K562 (cell line): ENCODE data around the gene ZNHIT2. TPM values are rescaled to one million over a fixed set of nuclear protein-coding genes. Genes with fewer than 3 reads are reported as not detected.

Source experiments
- ATAC-seq: fragments of 200-7000 bp; cut with Tn5 transposase; 3 replicates; pipeline ENCODE4 v1.9.1; 2020; ENCODE audit warnings: moderate library complexity
- BruUV-seq: library from RNA; stranded (reverse); fragments of 400-500 nt; replicated peaks from 2 replicates; lab custom pipeline; 2021; lab: Mats Ljungman, UMichigan
- CTCF ChIA-PET: fragments of 300-600 bp; formaldehyde crosslinking; extraction: SDS; loops from one replicate; lab custom pipeline; 2021; ENCODE audit warnings: low intra/inter-chr PET ratio; lab: Yijun Ruan, JAX
- POLR2A ChIA-PET: fragments of 300-600, 350-650 bp; sonication (Branson Sonifier 250); formaldehyde crosslinking; extraction: SDS; loops from one replicate; lab custom pipeline; 2021; ENCODE audit warnings: antibody characterized with exemption, inconsistent platforms; lab: Yijun Ruan, JAX
- DNase-seq, 4 experiments: peaks; one replicate each; pipeline versions ENCODE4 v3.0.0 to v3.0.0-alpha.2; 2011 to 2018; ENCODE audit warnings: low spot score in 3 of 4, mixed read lengths in 3 of 4; ENCODE audit errors: extremely low read depth in 1 of 4
- FAIRE-seq: peaks from 2 replicates; lab custom pipeline; 2011; peaks lifted over from hg19 to GRCh38; lab: Jason Lieb, UNC
- H2AFZ ChIP-seq: 2 replicates; pipeline ENCODE4 v1.6.0; 2011; ENCODE audit warnings: low read depth, low read length, control low read depth, inconsistent platforms
- H3K27ac ChIP-seq: fragments of 200-600 bp; 3 replicates; pipeline ENCODE4 v1.8.0; 2011; ENCODE audit warnings: low read depth, mild to moderate bottlenecking, control low read depth, inconsistent platforms, low read length, moderate library complexity, mixed read lengths; ENCODE audit errors: extremely low read depth
- H3K27me3 ChIP-seq, 2 experiments: fragments of 300-600 bp in 1 of 2; 2 replicates in 1 of 2; 3 replicates in 1 of 2; pipeline versions ENCODE4 v1.6.0 to v1.8.0; 2011; ENCODE audit warnings: inconsistent platforms in 2 of 2, low read length in 2 of 2, mild to moderate bottlenecking in 1 of 2, mixed read lengths in 1 of 2, moderate library complexity in 1 of 2; ENCODE audit not compliant: control insufficient read depth in 2 of 2, insufficient read depth in 2 of 2
- H3K36me3 ChIP-seq: fragments of 300-600 bp; 3 replicates; pipeline ENCODE4 v1.8.0; 2011; ENCODE audit warnings: mild to moderate bottlenecking, low read length, inconsistent platforms; ENCODE audit not compliant: control insufficient read depth, insufficient read depth
- H3K4me1 ChIP-seq, 2 experiments: fragments of 200-600 bp in 1 of 2; replicated peaks in 1 of 2; 2 replicates in 1 of 2; 3 replicates in 1 of 2; pipeline versions ENCODE4 v1.5.1 to v1.8.0; 2011; ENCODE audit warnings: inconsistent platforms in 2 of 2, low read length in 2 of 2, mild to moderate bottlenecking in 1 of 2, mixed read lengths in 1 of 2, moderate library complexity in 1 of 2; ENCODE audit not compliant: control insufficient read depth in 2 of 2, insufficient read depth in 2 of 2
- H3K4me2 ChIP-seq: 2 replicates; pipeline ENCODE4 v1.6.1; 2011; ENCODE audit warnings: low read length, control low read depth, inconsistent platforms, mixed read lengths; ENCODE audit not compliant: insufficient read depth
- H3K4me3 ChIP-seq: fragments of 200-600 bp; sonication (generic), shearing (Covaris generic); 2 replicates; pipeline ENCODE4 v1.5.1; 2016; ENCODE audit warnings: control low read depth, inconsistent platforms
- H3K79me2 ChIP-seq: fragments of 200-600 bp; 3 replicates; pipeline ENCODE4 v1.8.0; 2011; ENCODE audit warnings: low read length, inconsistent platforms; ENCODE audit not compliant: control insufficient read depth, insufficient read depth
- H3K9ac ChIP-seq, 2 experiments: 2 replicates each; pipeline versions ENCODE4 v1.6.0 to v1.6.1; 2011; ENCODE audit warnings: low read depth in 2 of 2, low read length in 2 of 2, control low read depth in 1 of 2, inconsistent platforms in 1 of 2, mild to moderate bottlenecking in 1 of 2, mixed read lengths in 1 of 2; ENCODE audit not compliant: insufficient read depth in 1 of 2
- H3K9me1 ChIP-seq: one replicate; pipeline ENCODE4 v1.6.0; 2011; ENCODE audit warnings: inconsistent platforms, mild to moderate bottlenecking, low read length, moderate library complexity; ENCODE audit not compliant: control insufficient read depth, insufficient read depth
- H3K9me3 ChIP-seq: replicated peaks from 2 replicates; pipeline ENCODE4 v1.5.1; 2011; ENCODE audit warnings: low read depth, low read length, inconsistent platforms; ENCODE audit not compliant: control insufficient read depth, insufficient read depth
- H4K20me1 ChIP-seq: replicated peaks from 2 replicates; pipeline ENCODE4 v1.6.1; 2011; ENCODE audit warnings: low read length, inconsistent platforms, mixed read lengths; ENCODE audit not compliant: control insufficient read depth, insufficient read depth
- ZBTB11 ChIP-seq, 3 experiments: fragments of 200-800 bp in 1 of 3; fragments of 250-450 bp in 1 of 3; fragments of 450-650 bp in 1 of 3; sonication (Bioruptor Pico) in 1 of 3; sonication (Bioruptor generic) in 1 of 3; formaldehyde crosslinking in 1 of 3; IDR thresholded peaks; 2 replicates each; pipeline versions ENCODE4 v1.6.1 to v1.8.0; 2016 to 2022; ENCODE audit warnings: mild to moderate bottlenecking in 2 of 3, missing genetic modification characterization in 2 of 3, missing compliant biosample characterization in 1 of 3, moderate library complexity in 1 of 3
- ZNF121 ChIP-seq: sonication (generic); formaldehyde crosslinking; conservative IDR thresholded peaks from 2 replicates; pipeline ENCODE4 v1.8.0; 2022; ENCODE audit warnings: missing genetic modification reagents
- ZNF239 ChIP-seq: fragments of 250-450 bp; sonication (Bioruptor Pico); IDR thresholded peaks from 2 replicates; pipeline ENCODE4 v1.4.0; 2020; ENCODE audit warnings: mild to moderate bottlenecking
- WGBS: fragments of 100-300 bp; shearing (Covaris generic); methylation state at CpG from one replicate; pipeline ENCODE4 v1.1.6; 2016; ENCODE audit warnings: low coverage, mixed read lengths; ENCODE audit not compliant: insufficient coverage; ENCODE audit errors: missing lambda C conversion rate; 5-methylcytosine and 5-hydroxymethylcytosine counted together
- in situ Hi-C: fragments of 300-500 bp; cut with MboI; formaldehyde crosslinking; loops from 4 replicates; pipeline ENCODE4 v1.15.0; 2018; ENCODE audit warnings: inconsistent platforms, mixed read lengths
- intact Hi-C: fragments of 100-400 bp; cut with micrococcal nuclease; formaldehyde crosslinking; loops from 2 replicates; pipeline ENCODE4 v1.14.2; 2022
- polyA plus RNA-seq, 8 experiments: library from polyadenylated mRNA; depleted of rRNA in 4 of 8; stranded (reverse) in 5 of 8; unstranded in 3 of 8; fragments of >200 nt; fragmentation: Nextera tagmentation in 2 of 8; fragmentation: Illumina TruSeq in 1 of 8; extraction: Ambion mirVana in 2 of 8; extraction: Trizol in 1 of 8; gene quantifications; 2 replicates each; pipeline versions ENCODE4 v1.2.1 to v1.2.3, GENCODE V29; 2011 to 2014; ENCODE audit warnings: inconsistent platforms in 1 of 8, missing spikeins in 1 of 8
- total RNA-seq, 7 experiments: library from RNA; depleted of rRNA in 6 of 7; stranded (reverse); fragments of >200 nt in 6 of 7; fragmentation: Illumina TruSeq in 2 of 7; extraction: Trizol in 2 of 7; gene quantifications; 2 replicates each; pipeline versions ENCODE4 v1.2.1 to v1.2.3, GENCODE V29; 2011 to 2021; ENCODE audit warnings: low replicate concordance in 1 of 7

The ZNHIT2 gene
- total and polyA plus RNA-seq, 9 of the 15 experiments (the other 6 are each of a cell fraction or from before 2014, with no cell fraction given), result 0.08 to 39.0 (median 2.5) TPM

DNA sequence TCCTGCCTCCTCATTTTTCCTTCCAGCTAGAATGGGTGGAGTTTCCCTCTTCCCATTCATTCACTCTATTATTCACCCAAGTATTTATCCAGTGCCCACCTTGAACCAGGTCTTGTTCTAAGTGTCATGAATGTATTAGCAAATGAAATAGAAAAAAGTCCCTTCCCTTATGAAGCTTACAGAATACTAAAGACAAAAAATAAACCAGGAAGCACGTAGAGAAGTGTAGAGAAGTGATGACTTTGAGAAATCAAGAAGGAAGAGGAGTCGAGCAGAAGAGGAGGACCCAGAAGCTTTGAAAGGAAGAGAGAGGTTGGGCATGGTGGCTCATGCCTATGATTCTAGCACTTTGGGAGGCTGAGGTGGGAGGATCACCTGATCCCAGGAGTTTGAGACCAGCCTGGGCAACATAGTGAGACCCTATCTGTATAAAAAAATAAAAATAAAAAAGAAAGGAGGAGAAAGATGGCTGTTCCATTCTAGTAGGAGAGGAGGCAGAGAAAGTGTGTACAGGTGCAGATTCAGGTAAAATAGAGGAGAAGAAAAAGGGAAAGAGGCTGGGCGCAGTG is 33.9 kb upstream of the ZNHIT2 start:
- in situ Hi-C loops, result no loop called here
- intact Hi-C loops, result no loop called here
- no peak for DNase-seq
- Histone ChIP-seq H3K4me2 (peak overlapping the region; percentile 68; the same call in 1 of the 2 replicates), H3K4me1 (peaks cover 20 to 26% of the 10 kb centered on the region in 2 experiments), H3K9me3 (no peaks in the 10 kb centered on the region; the same call in 1 of the 2 replicates), H3K4me3 (no peak overlapping the region), H2AFZ (peak overlapping the region; percentile 96), H3K27ac (peak overlapping the region; percentile 82), H3K36me3 (no peaks in the 10 kb centered on the region), H4K20me1 (no peaks in the 10 kb centered on the region), H3K79me2 (no peaks in the 10 kb centered on the region), H3K9me1 (no peaks in the 10 kb centered on the region)
- CTCF ChIA-PET, result no interaction called here
- BruUV-seq, result no TSS peak
- POLR2A ChIA-PET, result interaction anchor here (0.8 to 3.3 kb wide), 4 partner anchors 17 to 22 kb away, joined by 3 to 25 read pairs (median 4); partner anchors contain the start of genes SPDYC and SYVN1
- TF ChIP-seq ZBTB11 (CRISPR knock-in tag; IDR thresholded peaks at IDR 0.05), result 0 out of 6 replicates have a peak, but pooled peaks of 1 of the 3 experiments have one; percentile 4
- TF ChIP-seq ZNF239 (CRISPR knock-in tag), result no peak
- peak; percentile 74 for TF ChIP-seq ZNF121 (CRISPR knock-in tag)
- TF ChIP-seq, all 486 proteins: peak for 2
- WGBS, result 48% methylated on average over 2 of the region's 3 CpGs
- H3K27me3 ChIP-seq, result no peaks in the 10 kb centered on the region
- ATAC-seq, result no peak
- no peak for FAIRE-seq
- H3K9ac ChIP-seq, result peak overlapping the region; percentile 48 to 89; a peak in 3 of 4 replicates
